AG04449 (cell line): ENCODE results near the gene MVB12B.

Experiments
- CTCF ChIA-PET: fragments of 350-600 bp; formaldehyde crosslinking; extraction: SDS; loops from one replicate; lab custom pipeline; 2021; ENCODE audit warnings: antibody characterized with exemption; lab: Yijun Ruan, JAX
- POLR2A ChIA-PET: fragments of 400-600, 350-600 bp; formaldehyde crosslinking; extraction: SDS; loops from one replicate; lab custom pipeline; 2020; ENCODE audit warnings: antibody characterized with exemption, inconsistent platforms; lab: Yijun Ruan, JAX
- DNase-seq: peaks from one replicate; pipeline ENCODE4 v3.0.0-alpha.2; 2010; ENCODE audit warnings: low read depth, low spot score
- H3K4me3 ChIP-seq: 2 replicates; pipeline ENCODE4 v1.5.1; 2011; ENCODE audit warnings: low read depth, mild to moderate bottlenecking, control low read depth, low read length
- CTCF ChIP-seq: IDR thresholded peaks from one replicate; pipeline ENCODE4 v1.5.1; 2011; ENCODE audit warnings: mild to moderate bottlenecking, moderate library complexity, low read length, control low read depth, inconsistent platforms; ENCODE audit not compliant: insufficient read depth; ENCODE audit errors: missing control alignments

Gene MVB12B

DNA sequence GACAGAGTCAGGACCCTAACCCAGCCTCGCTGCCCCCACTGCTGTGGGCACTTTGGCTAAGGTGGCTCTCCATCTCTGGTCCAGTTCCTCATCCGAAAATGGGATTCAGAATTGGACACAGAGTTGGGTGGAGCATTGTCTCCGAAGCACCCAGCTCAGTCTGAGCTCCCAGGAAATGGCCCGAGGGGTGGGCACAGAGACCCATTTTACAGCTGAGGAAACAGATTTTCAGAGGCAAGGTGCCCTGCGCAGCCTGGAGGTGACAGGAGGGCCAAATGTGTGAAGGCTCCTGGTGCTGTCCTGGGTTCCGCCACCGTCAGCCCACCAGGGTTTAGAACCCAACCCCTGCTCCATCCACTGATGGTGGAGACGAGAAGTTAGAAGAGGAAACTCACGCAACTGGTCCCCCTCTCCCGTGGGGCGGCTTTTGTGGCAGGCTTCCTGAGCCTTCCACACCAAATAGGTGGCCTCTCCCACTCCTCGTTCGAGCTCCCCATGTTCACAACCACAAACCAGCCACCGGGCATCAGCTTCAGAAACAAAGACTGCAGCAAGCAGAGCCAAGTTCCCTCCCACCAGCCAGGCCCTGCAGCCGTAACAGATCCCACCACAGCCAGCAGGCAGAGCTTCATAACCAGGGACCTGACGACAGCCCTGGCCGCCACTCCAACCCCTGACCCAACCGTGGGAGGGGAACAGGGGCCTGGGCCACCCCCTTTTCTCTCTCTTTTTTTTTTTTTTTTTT is 196.2 kb downstream of the MVB12B start:
- POLR2A ChIA-PET: no interaction called here
- TF ChIP-seq CTCF: no peak
- CTCF ChIA-PET: interaction anchor here (1.5 to 19.9 kb wide), 3 partner anchors 12 to 34 kb away, joined by 3 to 244 read pairs (median 118); no protein-coding TSS in a partner anchor
- no peak overlapping the region for H3K4me3 ChIP-seq
- DNase-seq: no peak

DNA sequence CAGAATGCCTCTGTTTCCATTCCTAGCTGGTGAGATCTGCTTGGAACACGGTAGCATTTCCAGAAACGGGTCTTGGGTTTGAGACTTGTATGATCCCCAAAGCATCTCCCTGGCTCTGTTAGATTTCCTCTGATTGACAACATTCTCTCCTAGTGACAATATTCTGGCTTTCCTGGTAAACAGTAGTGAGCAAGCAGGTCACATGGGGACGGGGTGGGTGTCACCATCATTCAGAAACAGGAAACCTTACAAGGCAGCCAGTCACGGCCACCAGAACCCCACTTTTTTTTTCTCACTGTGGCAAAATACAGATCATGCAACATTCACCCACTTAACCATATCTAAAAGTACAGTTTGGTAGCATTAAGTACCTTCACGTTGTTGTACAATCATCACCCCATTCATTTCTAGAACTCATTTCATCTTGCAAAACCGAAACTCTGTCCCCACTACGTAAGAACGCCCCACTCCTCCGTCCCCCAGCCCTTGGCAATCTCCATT is 197.0 kb downstream of the MVB12B start:
- no peak for TF ChIP-seq CTCF
- no peak for DNase-seq
- ChIA-PET CTCF (interaction anchor here (3.2 to 19.9 kb wide), 3 partner anchors 8 to 33 kb away, joined by 14 to 244 read pairs (median 118); no protein-coding TSS in a partner anchor), POLR2A (no interaction called here)
- no peak overlapping the region for H3K4me3 ChIP-seq

DNA sequence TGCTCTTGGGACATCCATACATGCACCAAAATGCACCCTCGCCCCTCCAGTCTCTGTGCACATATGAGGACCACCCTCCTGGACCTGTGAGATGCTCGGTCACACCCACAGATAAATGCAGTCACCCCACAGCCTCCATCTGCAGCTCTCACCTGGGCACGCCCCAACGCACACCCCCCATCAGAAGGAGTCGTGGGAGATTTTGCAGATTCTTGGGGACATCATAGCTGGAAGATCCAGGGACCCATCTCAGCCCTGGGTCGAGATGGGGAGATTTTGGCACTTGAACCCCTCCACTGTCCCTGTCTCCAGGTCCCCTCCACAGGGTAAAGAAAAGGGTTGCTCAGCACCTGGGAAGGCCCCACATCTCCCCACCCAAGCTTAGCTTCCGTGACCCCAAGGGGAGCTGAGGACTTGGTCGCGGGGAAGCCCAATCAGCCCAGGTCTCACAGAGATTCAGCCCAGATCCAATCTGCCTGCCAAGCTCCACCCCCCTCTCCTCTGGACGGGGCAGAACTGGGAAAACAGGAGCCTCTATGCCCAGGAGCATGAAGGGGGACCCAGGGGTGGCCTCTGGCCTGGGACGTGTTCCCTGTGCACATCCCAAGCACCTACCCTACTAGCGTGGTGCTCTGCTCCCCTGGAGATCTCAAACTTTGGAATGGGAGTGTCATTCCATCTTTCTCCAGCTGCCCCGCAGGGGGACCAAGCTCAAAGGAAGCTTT is 197.9 kb downstream of the MVB12B start:
- TF ChIP-seq CTCF: no peak
- DNase-seq: no peak
- ChIA-PET POLR2A (no interaction called here), CTCF (interaction anchor here (3.2 to 19.9 kb wide), 3 partner anchors 9 to 32 kb away, joined by 14 to 244 read pairs (median 118); no protein-coding TSS in a partner anchor)
- H3K4me3 ChIP-seq: no peak overlapping the region

GRCh38 chr9:126526218-126527108 is 199.8 kb downstream of the MVB12B start:
- DNase-seq: no peak
- no peak overlapping the region for H3K4me3 ChIP-seq
- TF ChIP-seq CTCF: no peak
- ChIA-PET POLR2A (no interaction called here), CTCF (interaction anchor here (0.8 to 19.9 kb wide), 6 partner anchors 11 to 36 kb away, joined by 3 to 244 read pairs (median 8); no protein-coding TSS in a partner anchor)

- no peak for TF ChIP-seq CTCF
- DNase-seq: no peak
- ChIA-PET POLR2A (no interaction called here), CTCF (interaction anchor here (0.8 to 3.2 kb wide), 4 partner anchors 10 to 36 kb away, joined by 4 to 14 read pairs (median 8); no protein-coding TSS in a partner anchor)
- H3K4me3 ChIP-seq: no peak overlapping the region
Observed at GRCh38 chr9:126527109-126527825, 200.6 kb downstream of the MVB12B start.
